Ascending aorta (tissue), 2 donors: ENCODE measurements around the gene SEPTIN3. TPM values are rescaled to one million over a fixed set of nuclear protein-coding genes. Genes with fewer than 3 reads are reported as not detected.

Experiments used
- DNase-seq, 2 donors: peaks; one replicate each; pipeline ENCODE4 v3.0.0-alpha.2; 2019; ENCODE audit warnings: low spot score in 2 of 2
- H3K27ac ChIP-seq, 2 donors: fragments of 200-600 bp; sonication (generic); one replicate each; pipeline ENCODE4 v1.5.1; 2016 to 2017; ENCODE audit warnings: mild to moderate bottlenecking in 1 of 2
- H3K27me3 ChIP-seq: fragments of 200-600 bp; sonication (generic); one replicate; pipeline ENCODE4 v1.5.1; 2017
- H3K36me3 ChIP-seq, 2 donors: fragments of 200-600 bp; sonication (generic); one replicate each; pipeline ENCODE4 v1.5.1; 2016
- H3K4me1 ChIP-seq, 2 donors: fragments of 200-600 bp; sonication (generic); one replicate each; pipeline ENCODE4 v1.5.1; 2016 to 2017; ENCODE audit warnings: mild to moderate bottlenecking in 1 of 2
- H3K4me3 ChIP-seq, 2 donors: fragments of 200-600 bp; sonication (generic); one replicate each; pipeline ENCODE4 v1.5.1; 2016 to 2017; ENCODE audit warnings: mild to moderate bottlenecking in 1 of 2
- H3K9me3 ChIP-seq, 2 donors: fragments of 200-600 bp; sonication (generic); one replicate each; pipeline ENCODE4 v1.5.1; 2016
- intact Hi-C: fragments of 100-400 bp; cut with DNase I; formaldehyde crosslinking; loops from one replicate; pipeline ENCODE4 v1.15.1; 2023
- total RNA-seq: library from RNA; depleted of rRNA; stranded (reverse); fragments of >200 nt; gene quantifications from one replicate; pipeline ENCODE4 v1.1.0, GENCODE V29; 2016
- TF ChIP-seq, protein P1 (sequence below), 3 experiments: fragments of 200-600 bp in 2 of 3; fragments of 450-650 bp in 1 of 3; sonication (generic) in 2 of 3; IDR thresholded peaks; one replicate each; pipeline ENCODE4 v1.5.1; 2016 to 2019; ENCODE audit warnings: antibody characterized with exemption in 3 of 3, mild to moderate bottlenecking in 1 of 3, moderate library complexity in 1 of 3

The SEPTIN3 gene
- total RNA-seq, 1 donor from 2014 or later: not detected

DNA sequence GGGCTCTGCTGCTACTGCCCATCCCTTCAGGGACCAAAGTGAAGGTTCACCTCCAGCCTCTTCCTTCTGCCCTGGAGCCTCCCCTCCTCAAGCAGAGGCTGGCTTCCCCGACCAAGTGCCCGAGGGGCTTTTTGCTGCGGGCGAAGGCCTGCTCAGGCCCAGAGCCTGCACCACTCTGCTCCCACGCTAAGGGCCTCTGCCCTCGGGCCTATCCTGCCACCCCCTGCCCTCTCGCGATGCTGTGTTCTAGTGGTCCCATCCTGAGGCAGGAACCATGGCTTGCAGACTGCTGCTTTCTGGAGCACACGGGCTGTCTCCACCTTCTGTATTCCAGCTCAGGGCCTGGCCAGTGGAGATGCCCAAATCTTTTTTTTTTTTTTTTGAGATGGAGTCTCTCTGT is 33.7 kb upstream of the SEPTIN3 start:
- DNase-seq: no peak
- TF ChIP-seq, protein P1, sequence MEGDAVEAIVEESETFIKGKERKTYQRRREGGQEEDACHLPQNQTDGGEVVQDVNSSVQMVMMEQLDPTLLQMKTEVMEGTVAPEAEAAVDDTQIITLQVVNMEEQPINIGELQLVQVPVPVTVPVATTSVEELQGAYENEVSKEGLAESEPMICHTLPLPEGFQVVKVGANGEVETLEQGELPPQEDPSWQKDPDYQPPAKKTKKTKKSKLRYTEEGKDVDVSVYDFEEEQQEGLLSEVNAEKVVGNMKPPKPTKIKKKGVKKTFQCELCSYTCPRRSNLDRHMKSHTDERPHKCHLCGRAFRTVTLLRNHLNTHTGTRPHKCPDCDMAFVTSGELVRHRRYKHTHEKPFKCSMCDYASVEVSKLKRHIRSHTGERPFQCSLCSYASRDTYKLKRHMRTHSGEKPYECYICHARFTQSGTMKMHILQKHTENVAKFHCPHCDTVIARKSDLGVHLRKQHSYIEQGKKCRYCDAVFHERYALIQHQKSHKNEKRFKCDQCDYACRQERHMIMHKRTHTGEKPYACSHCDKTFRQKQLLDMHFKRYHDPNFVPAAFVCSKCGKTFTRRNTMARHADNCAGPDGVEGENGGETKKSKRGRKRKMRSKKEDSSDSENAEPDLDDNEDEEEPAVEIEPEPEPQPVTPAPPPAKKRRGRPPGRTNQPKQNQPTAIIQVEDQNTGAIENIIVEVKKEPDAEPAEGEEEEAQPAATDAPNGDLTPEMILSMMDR (IDR thresholded peaks at IDR 0.05): no peak
- intact Hi-C loops: no loop called here
- Histone ChIP-seq H3K27ac (no peak overlapping the region), H3K9me3 (no peaks in the 10 kb centered on the region), H3K27me3 (no peaks in the 10 kb centered on the region), H3K4me3 (no peak overlapping the region), H3K4me1 (no peaks in the 10 kb centered on the region), H3K36me3 (no peaks in the 10 kb centered on the region)

GRCh38 chr22:41936894-41937169 is 32.4 kb upstream of the SEPTIN3 start:
- Histone ChIP-seq H3K27me3 (no peaks in the 10 kb centered on the region), H3K4me3 (no peak overlapping the region), H3K36me3 (no peaks in the 10 kb centered on the region), H3K27ac (no peak overlapping the region), H3K9me3 (no peaks in the 10 kb centered on the region), H3K4me1 (peaks cover 0 to 4% of the 10 kb centered on the region in 2 donors)
- intact Hi-C loops: no loop called here
- DNase-seq: no peak
- TF ChIP-seq, protein P1 (IDR thresholded peaks at IDR 0.05): no peak

DNA sequence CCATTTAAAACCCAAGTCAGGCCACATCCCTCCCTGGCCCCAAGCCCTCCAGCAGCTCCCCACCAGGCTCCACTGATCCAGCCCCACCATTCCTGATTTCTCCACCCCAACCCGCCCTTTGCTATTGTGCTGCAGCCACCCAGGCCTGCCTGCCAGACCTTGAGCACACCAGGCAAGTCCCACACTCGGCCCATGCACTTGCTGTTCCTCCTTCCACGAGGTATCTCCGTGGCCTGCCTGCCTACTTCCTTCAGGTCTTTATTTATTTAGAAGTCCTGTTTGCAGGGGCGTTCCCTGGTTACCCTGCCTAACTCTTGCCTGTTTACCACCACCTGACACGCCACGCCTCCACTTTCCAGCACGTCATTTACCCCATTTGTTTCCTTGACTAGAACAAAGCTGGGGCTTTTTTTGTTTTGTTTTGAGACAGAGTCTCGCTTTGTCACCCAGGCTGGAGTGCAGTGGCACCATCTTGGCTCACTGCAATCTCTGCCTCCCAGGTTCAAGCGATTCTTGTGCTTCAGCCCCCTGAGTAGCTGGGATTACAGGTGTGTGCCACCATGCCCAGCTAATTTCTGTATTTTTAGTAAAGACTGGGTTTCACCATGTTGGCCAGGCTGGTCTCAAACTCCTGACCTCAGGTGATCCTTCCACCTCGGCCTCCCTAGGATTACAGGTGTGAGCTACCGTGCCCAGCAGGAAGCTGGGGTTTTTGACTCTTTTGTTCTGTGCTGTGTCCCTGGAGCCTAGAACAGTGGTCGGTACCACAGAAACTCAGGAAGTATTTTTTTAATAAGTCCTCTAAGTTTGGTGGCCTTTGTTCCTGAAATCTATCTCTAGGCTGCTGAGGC is 29.0 kb upstream of the SEPTIN3 start:
- intact Hi-C loops: loop anchor here (2.0 kb wide), 1 partner anchor 117 kb away; no protein-coding TSS in a partner anchor
- peak; percentile 67 to 78 for DNase-seq
- Histone ChIP-seq H3K27me3 (no peaks in the 10 kb centered on the region), H3K9me3 (no peaks in the 10 kb centered on the region), H3K27ac (peak overlapping the region; percentile 52 to 66), H3K4me1 (peaks cover 0 to 4% of the 10 kb centered on the region in 2 donors), H3K4me3 (no peak overlapping the region), H3K36me3 (no peaks in the 10 kb centered on the region)
- TF ChIP-seq, protein P1 (IDR thresholded peaks at IDR 0.05): no peak

DNA sequence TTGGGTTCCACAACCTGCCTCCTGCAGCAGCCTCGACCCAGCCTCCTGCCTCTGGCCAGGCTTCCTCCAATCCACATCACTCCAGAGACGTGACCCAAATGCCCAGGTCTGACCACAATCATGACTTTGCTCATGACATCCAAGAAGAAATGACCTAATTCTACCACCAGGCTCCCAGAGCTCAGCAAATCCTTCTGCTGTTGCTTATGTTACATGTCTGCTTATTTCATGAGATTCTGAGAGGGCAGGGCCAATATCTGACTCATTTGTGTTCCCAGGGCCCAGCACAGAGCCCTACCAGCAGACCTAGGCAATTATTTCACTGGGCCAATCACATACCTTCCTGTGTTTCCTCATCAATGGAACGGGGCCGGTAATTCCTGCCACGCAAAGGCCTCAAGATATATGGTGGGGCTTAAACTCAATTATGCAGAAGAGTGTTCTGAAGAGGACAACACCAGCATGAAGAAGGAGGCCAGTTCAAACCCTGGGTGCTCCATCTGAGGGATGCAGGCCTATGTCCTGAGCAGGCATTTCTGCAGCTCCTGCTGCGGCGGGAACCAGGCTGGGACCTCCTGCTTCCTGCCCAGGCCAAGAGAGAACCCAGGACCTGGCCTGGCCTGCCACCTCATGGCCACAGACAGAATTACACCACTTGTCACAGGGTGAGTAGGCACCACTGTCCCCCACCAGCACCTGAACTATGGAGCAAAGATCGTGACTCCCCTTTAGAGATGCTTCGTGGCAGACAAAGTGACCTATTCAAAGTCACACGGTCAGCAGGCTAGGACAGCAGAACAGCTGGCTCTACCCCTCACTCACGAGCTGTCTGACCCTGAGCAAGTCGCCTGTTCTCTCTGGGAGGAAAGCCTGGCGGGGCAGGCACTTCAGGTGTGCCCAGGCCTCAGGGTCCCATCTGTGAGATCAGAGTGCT is 28.1 kb upstream of the SEPTIN3 start:
- peaks cover 0 to 7% of the 10 kb centered on the region in 2 donors for H3K4me1 ChIP-seq
- no peaks in the 10 kb centered on the region for H3K36me3 ChIP-seq
- TF ChIP-seq, protein P1 (IDR thresholded peaks at IDR 0.05): peak; percentile 92 to 96 (median 93)
- peak; percentile 50 to 92 for DNase-seq
- H3K4me3 ChIP-seq: no peak overlapping the region
- H3K27ac ChIP-seq: peak overlapping the region; percentile 52 to 66
- H3K9me3 ChIP-seq: no peaks in the 10 kb centered on the region
- H3K27me3 ChIP-seq: no peaks in the 10 kb centered on the region
- intact Hi-C loops: loop anchor here (1.0 to 2.0 kb wide), 3 partner anchors 118 to 244 kb away; no protein-coding TSS in a partner anchor

GRCh38 chr22:41943661-41944209 is 25.5 kb upstream of the SEPTIN3 start:
- H3K4me3 ChIP-seq: no peak overlapping the region
- intact Hi-C loops: no loop called here

More at GRCh38 chr22:41943661-41944209, 25.5 kb upstream of the SEPTIN3 start:
- H3K27ac ChIP-seq: no peak overlapping the region
- H3K9me3 ChIP-seq: no peaks in the 10 kb centered on the region
- no peaks in the 10 kb centered on the region for H3K27me3 ChIP-seq
- H3K36me3 ChIP-seq: no peaks in the 10 kb centered on the region
- peaks cover 0 to 11% of the 10 kb centered on the region in 2 donors for H3K4me1 ChIP-seq
- TF ChIP-seq, protein P1 (IDR thresholded peaks at IDR 0.05): no peak
- no peak for DNase-seq
